ENCODE results near the gene NPEPL1. TPM values are rescaled to one million over a fixed set of nuclear protein-coding genes. Genes with fewer than 3 reads are reported as not detected.

The NPEPL1 gene
- total RNA-seq, 2 experiments from 2014 or later, result 14.3 to 14.5 TPM

- Mint-ChIP-seq H3K4me1 (ENCODE audit: low read depth) (peaks cover 2% of the 10 kb centered on the region), H3K9me3 (no peaks in the 10 kb centered on the region), H3K4me3 (no peak overlapping the region), H3K27ac (no peak overlapping the region), H3K27me3 (ENCODE audit: low read depth) (no peaks in the 10 kb centered on the region), H3K36me3 (ENCODE audit: low read depth) (peaks cover 32% of the 10 kb centered on the region)
- CTCF ChIA-PET, result no interaction called here
- intact Hi-C loops (cut with micrococcal nuclease), result no loop called here
- DNase-seq, result no peak
These were observed 19.5 kb upstream of the NPEPL1 start for GRCh38 chr20:58673119-58673518.

DNA sequence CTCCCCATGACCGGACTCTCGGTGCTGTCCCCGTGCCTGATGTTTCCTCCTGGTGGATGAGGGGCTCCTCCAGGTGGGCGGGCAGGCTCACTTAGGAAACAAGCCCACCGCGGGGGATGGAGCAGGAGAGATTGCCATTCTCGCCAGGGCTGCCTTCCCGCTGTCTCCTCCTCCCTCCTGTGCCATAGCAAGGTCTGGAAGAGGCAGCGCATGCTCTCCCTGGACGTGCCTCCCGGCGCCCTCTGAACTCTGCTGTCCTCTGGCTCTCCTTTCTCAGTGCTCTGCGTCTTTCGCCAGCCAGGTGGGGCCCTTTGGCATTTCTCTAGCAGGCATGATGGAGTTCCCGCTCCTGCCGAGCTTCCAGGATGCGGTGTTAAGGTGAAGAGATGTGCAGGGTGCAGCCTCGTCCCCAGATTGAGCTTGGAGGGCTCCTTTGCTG is 17.4 kb upstream of the NPEPL1 start:
- intact Hi-C loops (cut with micrococcal nuclease), result no loop called here
- H3K4me3 Mint-ChIP-seq, result no peak overlapping the region
- H3K9me3 Mint-ChIP-seq, result no peaks in the 10 kb centered on the region
- H3K4me1 Mint-ChIP-seq (ENCODE audit: low read depth), result peaks cover 2% of the 10 kb centered on the region
- no peaks in the 10 kb centered on the region for H3K27me3 Mint-ChIP-seq (ENCODE audit: low read depth)
- H3K27ac Mint-ChIP-seq, result no peak overlapping the region
- CTCF ChIA-PET, result no interaction called here
- no peak for DNase-seq
- H3K36me3 Mint-ChIP-seq (ENCODE audit: low read depth), result peaks cover 36% of the 10 kb centered on the region

GRCh38 chr20:58675641-58676040 is 17.0 kb upstream of the NPEPL1 start:
- no peaks in the 10 kb centered on the region for H3K27me3 Mint-ChIP-seq (ENCODE audit: low read depth)
- no peaks in the 10 kb centered on the region for H3K4me1 Mint-ChIP-seq (ENCODE audit: low read depth)
- intact Hi-C loops (cut with micrococcal nuclease), result no loop called here
- CTCF ChIA-PET, result no interaction called here
- H3K4me3 Mint-ChIP-seq, result no peak overlapping the region
- H3K27ac Mint-ChIP-seq, result no peak overlapping the region
- peaks cover 36% of the 10 kb centered on the region for H3K36me3 Mint-ChIP-seq (ENCODE audit: low read depth)
- DNase-seq, result no peak
- H3K9me3 Mint-ChIP-seq, result no peaks in the 10 kb centered on the region

GRCh38 chr20:58676161-58676560 is 16.4 kb upstream of the NPEPL1 start:
- CTCF ChIA-PET, result interaction anchor here (1.1 kb wide), 1 partner anchor 18 kb away, joined by 3 read pairs; no protein-coding TSS in a partner anchor
- no peak for DNase-seq
- H3K4me3 Mint-ChIP-seq, result no peak overlapping the region
- no peaks in the 10 kb centered on the region for H3K9me3 Mint-ChIP-seq
- H3K4me1 Mint-ChIP-seq (ENCODE audit: low read depth), result no peaks in the 10 kb centered on the region
- no peak overlapping the region for H3K27ac Mint-ChIP-seq
- intact Hi-C loops (cut with micrococcal nuclease), result no loop called here
- H3K27me3 Mint-ChIP-seq (ENCODE audit: low read depth), result no peaks in the 10 kb centered on the region
- H3K36me3 Mint-ChIP-seq (ENCODE audit: low read depth), result peaks cover 36% of the 10 kb centered on the region

DNA sequence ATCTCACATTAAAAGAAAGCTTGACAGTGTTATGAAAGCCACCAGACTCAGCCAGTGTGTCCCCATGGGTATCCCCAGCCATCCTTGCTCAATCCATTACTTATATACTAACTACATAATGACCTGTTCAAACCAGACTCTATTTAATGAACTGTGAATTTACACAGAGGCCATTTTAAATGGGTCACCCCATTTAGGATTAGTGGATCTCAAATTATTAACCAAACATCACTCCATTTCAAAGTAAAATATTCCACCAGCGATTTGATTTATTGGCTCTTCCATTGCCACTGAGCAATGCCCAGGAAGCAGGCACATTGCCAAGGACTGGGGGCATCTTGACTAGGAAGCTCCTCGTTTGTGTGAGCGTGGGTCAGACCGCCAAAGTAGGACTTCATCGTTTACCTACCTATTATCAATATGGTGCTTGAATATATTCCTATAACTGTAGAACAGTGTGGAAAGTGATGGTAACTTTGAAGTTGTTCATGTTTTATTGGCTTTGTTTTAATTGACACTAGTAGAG is 15.5 kb upstream of the NPEPL1 start:
- CTCF ChIA-PET, result interaction anchor here (0.7 to 1.1 kb wide), 2 partner anchors 17 to 1029 kb away, joined by 3 read pairs; no protein-coding TSS in a partner anchor
- no peaks in the 10 kb centered on the region for H3K4me1 Mint-ChIP-seq (ENCODE audit: low read depth)

GRCh38 chr20:58677808-58678207 is 14.8 kb upstream of the NPEPL1 start:
- peaks cover 34% of the 10 kb centered on the region for H3K36me3 Mint-ChIP-seq (ENCODE audit: low read depth)
- CTCF ChIA-PET, result interaction anchor here (0.7 kb wide), 1 partner anchor 1028 kb away, joined by 3 read pairs; no protein-coding TSS in a partner anchor
- intact Hi-C loops (cut with micrococcal nuclease), result no loop called here
- no peaks in the 10 kb centered on the region for H3K9me3 Mint-ChIP-seq
- H3K4me1 Mint-ChIP-seq (ENCODE audit: low read depth), result no peaks in the 10 kb centered on the region
- H3K27me3 Mint-ChIP-seq (ENCODE audit: low read depth), result no peaks in the 10 kb centered on the region
- H3K4me3 Mint-ChIP-seq, result no peak overlapping the region
- DNase-seq, result no peak
- no peak overlapping the region for H3K27ac Mint-ChIP-seq

More for the DNA sequence above, 15.5 kb upstream of the NPEPL1 start:
- Mint-ChIP-seq H3K27me3 (ENCODE audit: low read depth) (no peaks in the 10 kb centered on the region), H3K4me3 (no peak overlapping the region), H3K36me3 (ENCODE audit: low read depth) (peaks cover 36% of the 10 kb centered on the region), H3K9me3 (no peaks in the 10 kb centered on the region), H3K27ac (no peak overlapping the region)
- no peak for DNase-seq
- intact Hi-C loops (cut with micrococcal nuclease), result no loop called here

DNA sequence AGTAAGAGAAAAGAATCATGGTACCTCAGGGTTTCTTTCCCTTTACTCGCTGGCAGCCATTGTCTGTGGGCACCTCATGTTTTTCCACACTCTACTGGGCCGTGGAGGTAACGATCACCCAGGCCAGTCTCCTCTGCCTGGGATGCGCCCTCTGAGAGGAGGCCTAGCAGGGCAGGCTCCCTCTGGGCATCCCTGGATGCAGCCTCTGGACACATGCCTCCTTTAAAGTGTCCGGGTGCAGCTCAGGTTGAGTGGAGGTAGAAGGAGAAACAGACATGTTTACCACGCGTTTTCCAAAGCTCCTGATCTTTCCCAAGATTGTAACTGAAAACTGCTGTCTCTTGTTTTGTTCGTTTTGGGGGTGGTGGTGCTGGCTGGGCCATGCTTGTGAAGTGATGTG is 13.8 kb upstream of the NPEPL1 start:
- Mint-ChIP-seq H3K36me3 (ENCODE audit: low read depth) (peaks cover 29% of the 10 kb centered on the region), H3K9me3 (no peaks in the 10 kb centered on the region), H3K27ac (no peak overlapping the region)

GRCh38 chr20:58682656-58683531 is 9.7 kb upstream of the NPEPL1 start:
- CTCF ChIA-PET, result interaction anchor here (0.9 kb wide), 1 partner anchor 36 kb away, joined by 3 read pairs; no protein-coding TSS in a partner anchor
- Mint-ChIP-seq H3K36me3 (ENCODE audit: low read depth) (peaks cover 11% of the 10 kb centered on the region), H3K9me3 (no peaks in the 10 kb centered on the region), H3K27me3 (ENCODE audit: low read depth) (no peaks in the 10 kb centered on the region), H3K4me1 (ENCODE audit: low read depth) (no peaks in the 10 kb centered on the region), H3K4me3 (no peak overlapping the region), H3K27ac (no peak overlapping the region)
- intact Hi-C loops (cut with micrococcal nuclease), result no loop called here
- no peak for DNase-seq

More for the DNA sequence above, 13.8 kb upstream of the NPEPL1 start:
- intact Hi-C loops (cut with micrococcal nuclease), result no loop called here
- Mint-ChIP-seq H3K27me3 (ENCODE audit: low read depth) (no peaks in the 10 kb centered on the region), H3K4me3 (no peak overlapping the region), H3K4me1 (ENCODE audit: low read depth) (no peaks in the 10 kb centered on the region)
- CTCF ChIA-PET, result no interaction called here
- no peak for DNase-seq

DNA sequence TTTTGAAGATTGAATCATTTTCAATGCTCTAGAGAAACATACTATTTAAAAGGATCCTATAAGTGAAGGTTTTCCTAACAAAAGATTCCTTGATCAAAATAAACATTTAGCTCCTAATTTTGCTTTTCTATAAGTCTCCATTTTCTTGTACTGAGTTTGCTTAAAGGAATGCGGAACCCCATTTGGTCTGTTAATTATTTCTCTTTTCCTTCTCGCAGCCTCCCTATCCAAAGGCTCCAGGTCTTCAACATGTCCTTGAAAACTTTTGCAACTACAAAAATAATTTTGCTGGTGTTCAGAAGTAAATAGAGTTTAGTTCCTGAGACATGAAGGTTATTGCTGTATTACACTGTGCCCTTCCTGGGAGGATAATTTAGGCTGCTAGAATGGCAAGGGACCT is 8.3 kb upstream of the NPEPL1 start:
- CTCF ChIA-PET, result no interaction called here
- intact Hi-C loops (cut with micrococcal nuclease), result no loop called here
- Mint-ChIP-seq H3K4me1 (ENCODE audit: low read depth) (no peaks in the 10 kb centered on the region), H3K4me3 (no peak overlapping the region), H3K27ac (no peak overlapping the region), H3K9me3 (no peaks in the 10 kb centered on the region), H3K27me3 (ENCODE audit: low read depth) (no peaks in the 10 kb centered on the region), H3K36me3 (ENCODE audit: low read depth) (peaks cover 10% of the 10 kb centered on the region)
- DNase-seq, result no peak

DNA sequence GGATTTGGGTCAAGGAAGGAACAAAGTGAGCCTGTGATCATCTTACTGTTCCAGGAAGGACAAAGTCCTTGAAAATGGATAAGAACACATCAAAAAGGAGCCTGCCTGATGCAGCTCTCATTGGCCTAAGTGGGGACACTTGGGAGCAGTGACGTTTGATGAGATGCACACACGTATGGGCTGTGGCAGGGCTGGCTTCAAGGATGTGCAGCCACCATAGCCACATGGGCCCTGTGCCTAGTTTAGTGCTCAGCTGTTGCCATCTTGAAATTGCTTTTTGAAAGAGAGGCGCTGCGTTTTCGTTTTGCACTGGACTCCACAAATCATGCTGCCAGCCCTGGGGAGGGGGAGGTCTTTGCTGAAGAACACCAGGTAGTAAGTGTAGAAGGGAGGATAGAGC is 6.6 kb upstream of the NPEPL1 start:
- Mint-ChIP-seq H3K4me1 (ENCODE audit: low read depth) (no peaks in the 10 kb centered on the region), H3K4me3 (no peak overlapping the region), H3K27me3 (ENCODE audit: low read depth) (no peaks in the 10 kb centered on the region), H3K27ac (no peak overlapping the region), H3K36me3 (ENCODE audit: low read depth) (peaks cover 4% of the 10 kb centered on the region), H3K9me3 (no peaks in the 10 kb centered on the region)
- intact Hi-C loops (cut with micrococcal nuclease), result no loop called here
- CTCF ChIA-PET, result no interaction called here
- DNase-seq, result no peak

- no peak overlapping the region for H3K4me3 Mint-ChIP-seq
- peaks cover 4% of the 10 kb centered on the region for H3K36me3 Mint-ChIP-seq (ENCODE audit: low read depth)
- CTCF ChIA-PET, result no interaction called here
- no peak for DNase-seq
- no peaks in the 10 kb centered on the region for H3K27me3 Mint-ChIP-seq (ENCODE audit: low read depth)
- no peak overlapping the region for H3K27ac Mint-ChIP-seq
- H3K9me3 Mint-ChIP-seq, result no peaks in the 10 kb centered on the region
- peaks cover 1% of the 10 kb centered on the region for H3K4me1 Mint-ChIP-seq (ENCODE audit: low read depth)
- intact Hi-C loops (cut with micrococcal nuclease), result no loop called here
These were observed 4.2 kb upstream of the NPEPL1 start for GRCh38 chr20:58688414-58688813.

DNA sequence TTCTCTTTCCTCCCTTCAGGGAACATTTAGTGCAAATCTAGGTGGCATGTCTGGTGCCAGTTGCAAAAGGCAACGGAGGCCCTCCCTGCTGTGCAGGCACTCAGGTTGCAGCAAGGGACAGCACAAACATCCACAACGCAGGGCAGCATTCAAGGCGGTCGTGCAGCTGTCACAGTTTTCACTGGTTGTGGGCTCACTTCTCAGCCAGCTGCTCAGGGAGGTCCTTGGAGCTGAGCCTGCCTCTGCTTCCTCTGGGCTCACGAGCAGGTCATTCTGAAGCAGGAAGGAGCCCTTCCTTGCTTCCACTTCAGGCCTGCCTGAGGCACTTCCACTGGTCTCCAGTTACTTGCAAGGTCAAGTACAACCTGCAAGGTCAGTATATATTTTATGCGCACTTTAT is 3.8 kb upstream of the NPEPL1 start:
- Mint-ChIP-seq H3K9me3 (no peaks in the 10 kb centered on the region), H3K4me3 (no peak overlapping the region), H3K36me3 (ENCODE audit: low read depth) (peaks cover 4% of the 10 kb centered on the region), H3K27me3 (ENCODE audit: low read depth) (no peaks in the 10 kb centered on the region), H3K27ac (no peak overlapping the region), H3K4me1 (ENCODE audit: low read depth) (peaks cover 5% of the 10 kb centered on the region)
- intact Hi-C loops (cut with micrococcal nuclease), result no loop called here
- CTCF ChIA-PET, result no interaction called here
- DNase-seq, result no peak

Data from activated naive CD4-positive, alpha-beta T cell treated with anti-CD3 and anti-CD28 coated beads for 36 hours (primary cell).